ENCODE measurements around the gene UPF3A.
A peak's percentile ranks its signal among the peaks of the same experiment; 100 is the strongest.
"Not testable (repeated sequence)": the region's sequence is repeated elsewhere in the genome, so short reads cannot be mapped to it uniquely, and the experiment has no call there.

UPF3A gene, protein sequence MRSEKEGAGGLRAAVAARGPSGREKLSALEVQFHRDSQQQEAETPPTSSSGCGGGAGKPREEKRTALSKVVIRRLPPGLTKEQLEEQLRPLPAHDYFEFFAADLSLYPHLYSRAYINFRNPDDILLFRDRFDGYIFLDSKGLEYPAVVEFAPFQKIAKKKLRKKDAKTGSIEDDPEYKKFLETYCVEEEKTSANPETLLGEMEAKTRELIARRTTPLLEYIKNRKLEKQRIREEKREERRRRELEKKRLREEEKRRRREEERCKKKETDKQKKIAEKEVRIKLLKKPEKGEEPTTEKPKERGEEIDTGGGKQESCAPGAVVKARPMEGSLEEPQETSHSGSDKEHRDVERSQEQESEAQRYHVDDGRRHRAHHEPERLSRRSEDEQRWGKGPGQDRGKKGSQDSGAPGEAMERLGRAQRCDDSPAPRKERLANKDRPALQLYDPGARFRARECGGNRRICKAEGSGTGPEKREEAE

DNA sequence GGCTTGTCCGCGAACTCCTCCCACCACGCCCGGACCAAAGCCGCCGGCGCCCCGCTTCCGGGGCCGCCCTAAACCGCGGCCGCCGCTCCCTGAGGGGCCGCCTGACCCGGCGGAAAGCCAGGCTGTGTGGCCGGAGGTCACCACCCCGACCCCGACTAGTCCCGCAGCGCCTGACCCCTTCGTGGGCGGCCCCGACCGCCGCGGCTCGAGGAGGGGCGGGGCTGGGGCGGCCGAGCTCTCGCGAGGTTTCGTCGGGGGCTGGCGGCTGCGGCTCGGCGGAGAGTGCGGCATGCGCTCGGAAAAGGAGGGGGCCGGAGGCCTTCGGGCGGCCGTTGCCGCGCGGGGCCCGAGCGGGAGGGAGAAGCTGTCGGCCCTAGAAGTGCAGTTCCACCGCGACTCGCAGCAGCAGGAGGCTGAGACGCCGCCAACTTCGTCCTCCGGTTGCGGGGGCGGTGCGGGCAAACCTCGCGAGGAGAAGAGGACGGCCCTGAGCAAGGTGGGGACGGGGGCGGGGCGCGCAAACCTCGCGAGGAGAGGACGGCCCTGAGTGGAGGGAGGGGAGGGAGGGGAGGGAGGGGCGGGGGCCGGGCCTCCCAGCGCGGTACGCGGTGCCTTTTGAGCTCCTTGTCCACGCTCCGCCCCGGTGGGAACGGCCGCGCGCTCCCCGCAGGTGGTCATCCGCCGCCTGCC is at the start of gene UPF3A:
Gene UPF3A, plus strand, starts transcription at position 251 of the 690 bp plus-strand sequence. Its CDS starts 39 bp downstream, at position 290.
- DNase-seq: peak; percentile 96

DNA sequence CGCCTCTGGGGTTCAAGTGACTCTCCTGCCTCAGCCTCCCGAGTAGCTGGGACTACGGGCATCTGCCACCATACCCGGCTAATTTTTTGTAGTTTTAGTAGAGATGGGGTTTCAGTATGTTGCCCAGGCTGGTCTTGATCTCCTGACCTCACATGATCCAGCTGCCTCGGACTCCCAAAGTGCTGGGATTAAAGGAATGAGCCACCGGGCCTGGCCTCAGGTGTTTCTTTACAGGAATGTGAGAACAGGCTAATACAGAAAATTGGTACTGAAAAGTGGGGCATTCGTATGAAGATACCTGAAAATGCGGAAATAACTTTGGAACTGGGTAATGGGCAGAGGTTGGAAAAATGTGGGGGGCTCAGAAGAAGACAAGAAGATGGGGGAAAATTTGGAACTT is 49.5 kb upstream of the UPF3A start:
- DNase-seq: no peak

DNA sequence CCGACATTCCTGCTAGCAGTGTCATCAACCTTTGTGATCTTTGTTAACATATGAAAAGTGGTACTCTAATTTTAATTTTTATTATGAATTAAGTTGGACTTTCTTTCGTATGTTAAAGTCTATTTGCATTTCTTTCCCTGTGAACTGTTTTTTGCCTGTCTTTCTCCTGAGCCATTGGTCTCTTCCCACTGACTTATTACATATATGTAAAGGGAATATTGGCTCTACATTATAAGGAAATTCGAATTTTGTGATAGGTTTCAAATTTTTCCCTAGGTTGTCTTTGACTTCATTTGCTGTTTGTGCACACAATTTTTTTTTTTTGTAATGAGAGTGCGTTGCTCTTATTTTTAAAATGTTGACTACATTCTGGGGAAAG is 47.1 kb upstream of the UPF3A start:
- no peak for DNase-seq

DNA sequence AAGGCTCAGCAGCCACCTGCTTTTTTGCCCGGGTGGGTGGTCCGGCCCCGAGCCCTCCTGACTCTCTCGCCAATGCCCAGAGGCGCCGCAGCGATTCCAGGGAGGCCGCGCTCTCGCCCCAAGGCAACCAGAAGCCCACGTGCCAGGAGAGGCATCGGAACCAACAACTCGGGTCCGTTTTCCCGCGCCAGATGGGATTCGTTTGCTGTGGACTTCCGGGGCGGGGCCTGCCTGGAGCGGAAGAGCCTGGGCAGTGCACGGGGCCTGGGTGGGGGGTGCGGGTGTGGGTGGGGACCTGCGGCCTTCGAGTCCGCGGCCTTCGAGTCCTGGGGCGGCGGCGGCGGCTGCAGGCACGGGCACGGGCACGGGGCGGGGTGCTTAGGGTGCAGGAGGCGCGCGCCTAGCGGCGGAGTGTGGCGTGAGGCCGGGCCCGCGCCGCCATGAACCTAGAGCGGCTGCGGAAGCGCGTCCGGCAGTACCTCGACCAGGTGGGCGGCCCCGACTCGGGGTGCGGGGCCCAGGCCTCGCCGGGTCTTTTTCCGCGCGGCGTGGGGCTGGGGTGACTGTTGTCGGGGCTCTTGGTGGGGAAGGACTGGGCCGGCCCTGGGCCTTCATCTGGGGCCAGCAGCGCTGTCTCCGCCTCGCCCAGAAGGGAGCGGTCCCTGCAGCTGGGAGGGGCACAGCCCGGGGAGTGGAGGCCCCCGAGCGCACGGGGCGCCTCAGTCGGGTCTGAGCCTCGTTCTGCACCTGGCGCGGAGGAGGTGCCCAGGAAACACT is 46.6 kb upstream of the UPF3A start, which contains the start of gene CDC16:
Gene CDC16, plus strand, starts transcription at position 253 of the 777 bp plus-strand sequence. Its CDS starts 188 bp downstream, at position 441.
- DNase-seq: peak; percentile 98

DNA sequence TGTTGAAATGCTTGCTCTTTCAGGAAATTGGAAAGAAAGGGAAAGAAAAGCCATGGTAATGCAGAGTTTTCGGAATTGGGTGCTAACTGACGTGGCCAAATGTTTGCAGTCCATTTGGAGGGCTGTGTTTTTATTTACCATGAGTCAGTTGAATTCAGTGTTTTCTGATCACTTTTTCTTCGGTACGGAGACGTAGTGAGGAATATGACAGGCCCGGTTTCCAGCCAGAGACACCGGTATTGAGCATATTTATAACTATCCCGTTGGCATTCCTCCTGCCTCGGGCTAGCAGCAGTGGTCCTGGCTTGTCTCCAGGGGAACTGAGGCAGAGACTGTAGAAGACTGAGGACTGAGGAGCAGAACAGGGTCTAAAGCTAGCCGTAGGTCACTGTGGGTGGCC is 45.7 kb upstream of the UPF3A start:
- no peak for DNase-seq

DNA sequence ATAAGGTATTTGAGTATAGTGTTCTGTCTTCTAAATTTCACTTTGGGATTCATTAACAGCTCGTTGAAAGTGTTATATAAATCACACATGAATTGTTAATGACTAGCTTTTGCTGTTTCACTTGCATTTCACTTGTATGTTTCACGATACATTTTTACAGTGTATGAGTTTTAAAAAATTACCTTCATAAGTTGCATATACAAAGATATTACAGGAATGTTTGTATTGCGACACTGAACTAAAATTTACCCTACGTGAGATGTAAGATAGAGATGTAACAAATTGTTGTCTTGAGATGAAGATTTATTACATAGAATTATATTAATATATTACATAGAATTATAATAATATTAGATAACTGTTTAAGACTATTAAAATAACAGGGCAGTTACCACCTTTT is 45.2 kb upstream of the UPF3A start:
- no peak for DNase-seq

DNA sequence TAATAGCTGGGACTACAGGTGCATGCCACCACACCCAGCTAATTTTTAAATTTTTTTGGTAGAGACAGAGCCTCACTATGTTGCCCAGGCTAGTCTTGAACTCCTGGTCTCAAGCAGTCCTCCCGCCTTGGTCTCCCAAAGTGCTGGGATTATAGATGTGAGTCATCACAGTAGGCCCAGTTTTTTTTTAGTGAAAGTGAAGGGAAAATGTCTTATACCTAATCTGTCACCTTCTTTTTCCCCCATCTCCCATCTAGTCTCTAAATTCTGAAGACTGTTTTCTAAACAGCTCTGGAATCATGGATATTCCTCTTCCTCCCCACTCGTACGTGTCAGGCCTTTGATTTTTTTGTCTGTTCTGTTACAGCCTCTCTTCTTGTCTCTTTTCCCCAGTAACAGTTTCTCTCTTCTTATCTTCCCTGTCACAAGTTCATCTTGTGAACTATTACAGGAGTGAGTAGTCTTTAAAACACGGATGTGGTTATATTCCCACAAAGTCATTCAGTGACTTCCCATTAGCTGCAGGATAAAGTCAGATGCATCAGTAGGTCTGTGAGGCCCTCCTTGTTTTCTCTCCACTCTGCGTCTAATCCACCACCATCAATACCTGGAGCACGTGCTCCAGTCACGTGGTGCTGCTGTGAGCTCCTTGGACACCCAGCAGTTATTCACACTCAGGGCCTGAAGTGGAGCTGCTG is 43.8 kb upstream of the UPF3A start:
- DNase-seq: no peak

DNA sequence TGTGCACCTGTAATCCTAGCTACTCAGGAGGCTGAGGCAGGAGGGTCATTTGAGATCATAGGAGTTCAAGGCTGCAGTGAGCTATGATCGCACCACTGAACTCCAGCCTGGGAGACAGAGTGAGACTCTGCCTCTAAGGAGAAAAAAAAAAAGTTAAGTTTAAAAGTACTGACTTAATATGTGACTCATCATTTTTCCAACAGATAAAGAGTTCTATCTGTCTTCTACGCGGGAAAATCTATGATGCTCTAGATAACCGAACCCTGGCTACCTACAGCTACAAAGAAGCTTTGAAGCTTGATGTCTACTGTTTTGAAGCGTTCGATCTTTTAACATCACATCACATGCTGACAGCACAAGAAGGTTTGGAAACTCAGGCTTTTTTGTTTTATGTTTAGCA is 39.5 kb upstream of the UPF3A start:
- no peak for DNase-seq

DNA sequence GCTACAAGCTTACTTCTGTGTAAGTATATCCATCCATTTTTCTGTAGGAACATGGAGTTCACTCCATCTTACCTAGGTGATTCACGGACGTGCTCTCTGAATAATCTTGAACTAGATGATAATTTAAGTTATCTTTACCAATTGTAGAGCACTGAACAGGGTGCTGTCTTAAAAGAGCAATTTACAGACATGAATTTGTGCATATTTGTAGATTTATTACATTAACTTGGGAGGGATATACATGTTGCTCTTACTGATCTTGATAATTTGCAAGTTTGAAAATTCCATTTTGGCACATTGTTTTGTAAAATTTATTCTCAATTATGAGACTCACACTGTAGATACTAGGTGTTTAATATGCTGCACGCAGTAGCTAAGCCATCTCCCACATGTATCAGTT is 37.4 kb upstream of the UPF3A start:
- no peak for DNase-seq

DNA sequence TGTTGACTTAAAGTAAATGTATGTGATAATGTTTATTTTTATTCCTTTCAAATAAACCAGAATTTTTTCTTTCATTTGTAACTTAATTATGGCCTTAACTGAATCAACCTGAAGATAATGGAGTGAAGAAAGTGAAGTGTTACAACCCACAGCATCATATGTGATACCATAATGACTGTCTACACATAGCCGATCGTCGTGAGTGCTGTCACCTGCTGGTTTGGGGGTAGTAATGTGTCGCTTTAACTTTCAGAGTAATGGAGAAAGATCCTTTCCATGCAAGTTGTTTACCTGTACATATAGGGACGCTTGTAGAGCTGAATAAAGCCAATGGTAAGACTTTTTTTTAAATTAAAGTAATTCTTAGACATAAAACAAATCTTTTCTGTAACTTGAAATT is 36.8 kb upstream of the UPF3A start:
- DNase-seq: no peak

DNA sequence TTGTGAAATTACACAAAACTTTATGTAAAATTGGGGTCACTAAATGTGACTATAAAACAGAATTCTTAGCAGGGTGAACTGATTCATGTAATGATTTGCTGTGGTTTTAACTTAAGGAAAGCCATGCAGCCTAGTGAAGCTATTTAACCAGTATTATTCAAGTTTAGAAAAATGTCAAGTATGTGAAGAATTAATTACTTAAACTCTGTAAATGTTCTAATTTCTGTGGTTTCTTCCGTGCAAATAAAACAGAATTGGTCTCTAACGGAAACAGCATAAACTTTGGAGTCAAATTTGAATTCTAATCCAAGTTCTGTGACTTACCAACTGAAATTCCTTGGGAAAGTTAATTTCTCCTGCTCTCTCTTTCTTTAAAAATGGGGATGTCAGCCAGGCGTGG is 33.4 kb upstream of the UPF3A start:
- DNase-seq: no peak

DNA sequence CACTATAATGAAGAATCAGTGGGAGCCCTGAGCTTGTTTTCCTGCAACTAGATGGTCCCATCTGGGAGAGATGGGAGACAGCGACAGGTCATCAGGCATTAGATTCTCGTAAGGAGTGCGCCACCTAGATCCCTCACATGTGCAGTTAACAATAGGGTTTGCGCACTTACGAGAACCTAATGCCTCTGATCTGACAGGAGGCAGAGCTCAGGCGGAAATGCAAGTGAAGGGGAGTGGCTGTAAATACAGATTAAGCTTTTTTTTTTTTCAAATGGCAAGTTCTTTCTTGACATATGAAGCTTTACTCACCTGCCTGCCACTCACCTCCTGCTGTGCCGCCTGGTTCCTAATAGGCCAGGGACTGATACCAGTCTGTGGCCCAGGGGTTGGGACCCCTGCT is 32.3 kb upstream of the UPF3A start:
- no peak for DNase-seq

DNA sequence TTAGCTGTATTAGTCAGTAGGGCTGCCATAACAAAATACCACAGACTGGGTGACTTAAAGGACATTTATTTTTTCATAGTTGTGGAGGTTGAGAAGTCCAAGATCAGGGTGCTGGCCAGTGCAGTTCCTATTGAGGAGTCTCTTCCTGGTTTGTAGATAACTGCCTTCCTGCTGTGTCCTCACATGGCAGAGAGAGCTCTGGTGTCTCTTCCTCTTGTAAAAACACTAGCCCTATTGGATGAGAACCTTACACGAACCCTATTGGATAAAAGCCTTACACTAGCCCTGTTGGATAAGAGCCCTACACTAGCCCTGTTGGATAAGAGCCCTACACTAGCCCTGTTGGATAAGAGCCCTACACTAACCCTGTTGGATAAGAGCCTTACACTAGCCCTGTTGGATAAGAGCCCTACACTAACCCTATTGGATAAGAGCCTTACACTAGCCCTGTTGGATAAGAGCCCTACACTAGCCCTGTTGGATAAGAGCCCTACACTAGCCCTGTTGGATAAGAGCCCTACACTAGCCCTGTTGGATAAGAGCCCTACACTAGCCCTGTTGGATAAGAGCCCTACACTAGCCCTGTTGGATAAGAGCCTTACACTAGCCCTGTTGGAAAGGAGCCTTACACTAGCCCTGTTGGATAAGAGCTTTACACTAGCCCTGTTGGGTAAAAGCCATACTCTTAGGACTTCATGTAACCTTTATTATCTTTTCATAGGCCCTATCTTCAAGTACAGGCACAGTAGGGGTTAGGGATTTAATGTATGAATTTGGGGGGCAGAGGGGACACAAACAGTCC is 29.6 kb upstream of the UPF3A start:
- peak; percentile 73 for DNase-seq

DNA sequence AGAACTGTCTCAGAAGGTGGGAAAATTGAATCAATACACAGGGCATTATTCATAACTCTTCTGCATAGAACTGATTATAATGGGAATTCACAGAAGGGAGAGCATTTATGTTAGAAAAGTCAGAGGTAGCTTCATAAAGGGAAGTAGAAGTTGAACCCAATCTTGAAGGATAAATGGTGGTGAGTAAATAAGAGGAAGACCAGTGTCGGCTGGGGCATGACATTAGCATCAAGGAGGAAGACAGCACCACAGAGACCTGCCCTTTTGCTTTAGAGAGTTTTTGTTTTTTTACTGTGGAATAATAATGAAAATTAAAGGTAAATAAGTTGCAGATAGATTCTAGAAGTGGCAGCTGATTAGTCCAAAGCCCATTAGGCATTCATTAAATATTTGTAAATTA is 24.9 kb upstream of the UPF3A start:
- no peak for DNase-seq

DNA sequence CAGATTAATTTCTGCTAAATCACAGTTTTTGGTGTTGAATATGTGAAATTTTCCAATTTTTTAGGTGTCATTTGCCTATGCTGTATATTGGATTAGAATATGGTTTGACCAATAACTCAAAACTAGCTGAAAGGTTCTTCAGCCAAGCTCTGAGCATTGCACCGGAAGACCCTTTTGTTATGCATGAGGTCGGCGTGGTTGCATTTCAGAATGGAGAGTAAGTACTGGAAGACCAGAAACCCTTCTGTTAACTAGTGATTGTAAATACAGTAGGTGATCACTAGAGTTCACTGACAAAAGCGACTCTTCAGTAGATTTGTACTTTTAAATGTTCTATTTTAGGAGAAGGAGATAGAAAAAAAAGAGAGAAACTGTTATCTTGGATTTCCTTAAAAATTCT is 24.4 kb upstream of the UPF3A start:
- no peak for DNase-seq

DNA sequence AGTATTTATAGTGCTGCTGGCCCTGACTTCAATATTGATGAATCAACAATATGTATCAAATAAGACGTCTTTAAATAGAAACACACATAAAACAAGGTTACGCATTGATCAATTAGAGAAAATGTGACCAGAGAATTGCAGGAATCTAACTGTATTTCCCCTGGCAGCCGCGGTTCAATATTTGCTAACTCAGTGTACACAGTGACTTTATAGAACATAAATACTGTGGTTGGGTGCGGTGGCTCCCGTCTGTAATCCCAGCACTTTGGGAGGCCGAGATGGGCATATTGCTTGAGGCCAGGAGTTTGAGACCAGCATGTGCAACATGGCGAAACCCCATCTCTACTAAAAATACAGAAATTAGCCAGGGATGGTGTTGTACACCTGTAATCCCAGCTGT is 22.8 kb upstream of the UPF3A start:
- no peak for DNase-seq

DNA sequence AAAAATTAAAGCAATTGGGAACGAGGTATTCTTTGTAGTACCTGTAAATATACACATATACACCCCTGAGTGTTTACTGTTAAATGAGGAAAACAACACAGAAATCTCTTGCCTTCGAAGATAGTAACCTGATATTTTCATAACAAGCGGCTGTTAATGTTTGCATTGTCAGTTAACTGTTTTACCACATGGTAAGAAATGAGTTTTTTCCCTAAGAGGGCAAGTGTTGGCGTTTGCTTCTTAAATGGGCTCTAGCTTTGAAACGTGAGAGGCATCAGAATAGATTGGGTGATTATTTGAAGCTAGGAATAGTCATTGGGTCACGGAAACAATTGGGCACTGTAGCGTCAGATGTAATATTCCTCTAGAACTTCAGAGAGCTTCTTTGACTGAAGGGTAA is 22.0 kb upstream of the UPF3A start:
- no peak for DNase-seq

DNA sequence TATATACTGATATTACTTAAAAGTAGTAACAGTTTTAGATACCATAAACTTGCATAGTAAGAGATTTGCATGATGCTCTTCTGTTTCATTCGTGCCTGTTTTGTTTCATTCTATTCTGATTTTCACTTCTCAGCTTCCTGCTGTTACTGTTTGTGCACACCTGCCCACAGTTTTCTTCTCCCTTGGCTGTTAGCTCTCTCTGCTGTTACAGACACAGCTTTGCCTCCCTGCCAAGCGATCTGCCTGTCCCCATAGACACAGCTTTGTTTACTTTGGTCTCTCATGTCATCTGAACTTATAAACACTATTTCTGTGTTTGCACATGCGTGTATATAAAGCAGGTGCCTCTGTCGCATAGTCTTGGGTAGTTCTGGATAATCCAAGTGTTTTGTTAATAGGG is 21.4 kb upstream of the UPF3A start:
- no peak for DNase-seq

DNA sequence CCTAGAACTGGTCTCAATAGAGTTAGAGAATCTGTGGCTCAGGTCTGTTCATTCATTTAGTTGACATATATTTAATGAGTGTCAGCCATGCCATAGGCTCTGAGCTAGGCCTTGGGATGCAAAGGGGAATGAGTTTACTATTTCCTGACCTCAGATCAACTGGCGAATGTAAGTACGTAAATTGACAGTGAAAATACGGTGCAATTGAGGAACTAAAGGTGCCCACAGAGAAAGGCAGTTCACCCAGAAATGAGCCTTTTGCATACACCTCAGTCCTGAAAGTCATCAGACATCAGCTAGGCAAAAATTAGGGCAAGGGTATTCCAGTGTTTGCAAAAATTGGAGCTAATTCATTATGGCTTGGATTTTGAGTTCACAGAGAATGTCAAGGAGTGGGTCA is 20.6 kb upstream of the UPF3A start:
- no peak for DNase-seq

DNA sequence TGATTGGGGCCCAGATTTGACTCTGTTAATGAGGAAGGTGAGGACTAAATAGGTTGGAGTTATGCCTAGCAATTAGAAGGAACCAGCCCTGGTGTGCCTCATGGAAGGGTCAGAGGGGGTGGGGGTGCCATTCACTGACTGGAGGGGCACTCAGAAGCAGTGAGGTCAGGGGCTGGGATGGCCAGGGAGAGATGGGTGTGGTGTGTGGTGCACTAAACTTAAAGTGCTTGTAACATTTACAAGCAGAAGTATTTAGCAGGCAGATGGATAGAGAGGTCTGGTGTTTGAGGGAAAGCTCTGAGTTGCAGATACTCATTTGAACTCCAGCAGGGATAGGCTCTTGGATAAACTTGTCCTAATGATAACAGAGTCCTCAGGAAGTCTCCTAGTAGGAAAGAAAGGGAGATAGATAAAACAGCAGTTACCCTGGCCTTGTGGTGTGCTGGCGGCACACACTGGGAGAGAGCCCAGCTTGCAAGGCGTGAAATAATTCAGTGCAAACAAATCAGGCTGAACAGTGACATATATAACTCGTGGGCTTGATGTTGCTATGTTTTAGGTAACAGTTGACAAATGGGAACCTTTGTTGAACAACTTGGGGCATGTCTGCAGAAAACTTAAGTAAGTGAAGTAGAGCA is 20.0 kb upstream of the UPF3A start:
- DNase-seq: no peak

DNA sequence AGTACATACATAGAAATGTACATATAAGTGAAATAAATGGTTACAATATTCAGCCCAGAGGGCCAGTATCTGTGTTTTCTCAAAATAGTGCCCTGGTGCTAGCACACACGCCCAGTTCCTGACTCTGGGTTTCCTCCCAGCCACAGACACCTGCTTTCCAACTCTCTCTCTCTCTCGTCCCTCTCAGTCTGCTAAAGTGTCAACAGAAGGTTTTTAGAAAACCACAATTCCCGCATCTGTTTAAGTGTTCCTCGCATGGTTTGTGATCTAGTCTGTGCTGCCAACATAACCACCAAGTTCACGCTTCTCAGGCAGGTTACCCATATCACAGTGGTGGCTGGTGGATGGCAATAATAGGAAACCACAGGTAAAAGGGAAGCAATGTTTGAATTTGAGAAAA is 17.8 kb upstream of the UPF3A start:
- DNase-seq: peak; percentile 38

DNA sequence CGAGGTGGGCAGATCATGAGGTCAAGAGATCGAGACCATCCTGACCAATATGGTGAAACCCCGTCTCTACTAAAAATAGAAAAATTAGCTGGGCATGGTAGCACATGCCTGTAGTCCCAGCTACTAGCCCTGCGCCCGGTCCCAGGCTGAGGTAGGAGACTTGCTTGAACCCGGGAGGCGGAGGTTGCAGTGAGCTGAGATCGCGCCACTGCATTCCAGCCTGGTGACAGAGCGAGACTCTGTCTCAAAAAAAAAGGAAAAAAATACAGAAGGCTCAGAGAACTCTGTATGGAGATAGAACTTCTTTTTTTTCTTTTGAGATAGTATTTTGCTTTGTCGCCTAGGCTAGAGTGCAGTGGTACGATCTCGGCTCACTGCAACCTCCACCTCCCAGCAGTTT is 17.1 kb upstream of the UPF3A start:
- not testable (repeated sequence) for DNase-seq
